CMK (cell line): ENCODE measurements around the gene RNH1.

ENCODE experiments used
- DNase-seq: peaks from one replicate; pipeline ENCODE4 v3.0.0-alpha.2; 2010; ENCODE audit warnings: low read depth

The RNH1 gene

DNA sequence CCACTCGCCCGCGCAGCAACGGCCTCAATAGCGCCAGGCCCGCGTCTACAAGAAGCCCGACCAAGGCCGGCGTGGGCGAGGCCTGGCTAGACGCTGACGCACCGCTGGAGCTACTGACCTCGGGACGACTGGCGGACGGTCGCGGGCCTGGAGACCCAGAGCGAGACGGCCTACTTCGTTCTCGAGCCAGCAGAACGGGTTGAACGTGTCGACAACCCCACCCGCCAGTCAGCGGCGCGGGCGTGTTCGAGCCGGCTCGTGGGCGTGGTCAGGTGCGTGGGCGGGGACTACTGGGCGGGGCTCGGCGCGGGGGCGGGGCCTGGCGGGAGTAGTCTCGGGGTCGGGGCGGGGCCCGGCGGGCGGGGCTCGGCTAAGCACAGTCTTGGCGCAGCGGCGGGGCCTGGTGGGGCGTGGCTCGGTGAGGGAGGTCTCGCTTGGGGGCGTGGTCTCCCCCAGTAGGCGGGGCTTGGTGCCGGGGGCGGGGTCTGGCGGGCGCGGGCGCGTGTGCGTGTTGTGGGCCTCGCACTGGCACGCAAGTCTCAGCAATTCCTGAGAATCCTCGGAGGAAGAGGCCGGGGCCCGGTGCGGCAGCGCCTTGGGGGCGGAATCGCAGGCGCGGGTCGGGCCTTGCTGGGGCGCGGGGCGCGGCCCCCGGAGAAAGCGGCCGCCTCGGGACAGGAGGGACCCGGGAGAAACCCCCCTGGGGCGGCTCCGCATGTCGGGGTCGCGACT, at the start of gene RNH1:
TSS of gene RNH1 (minus strand) at position 248 of the 732 bp plus-strand sequence. CDS start 5,080 bp downstream, outside the sequence.
- peak; percentile 62 for DNase-seq

DNA sequence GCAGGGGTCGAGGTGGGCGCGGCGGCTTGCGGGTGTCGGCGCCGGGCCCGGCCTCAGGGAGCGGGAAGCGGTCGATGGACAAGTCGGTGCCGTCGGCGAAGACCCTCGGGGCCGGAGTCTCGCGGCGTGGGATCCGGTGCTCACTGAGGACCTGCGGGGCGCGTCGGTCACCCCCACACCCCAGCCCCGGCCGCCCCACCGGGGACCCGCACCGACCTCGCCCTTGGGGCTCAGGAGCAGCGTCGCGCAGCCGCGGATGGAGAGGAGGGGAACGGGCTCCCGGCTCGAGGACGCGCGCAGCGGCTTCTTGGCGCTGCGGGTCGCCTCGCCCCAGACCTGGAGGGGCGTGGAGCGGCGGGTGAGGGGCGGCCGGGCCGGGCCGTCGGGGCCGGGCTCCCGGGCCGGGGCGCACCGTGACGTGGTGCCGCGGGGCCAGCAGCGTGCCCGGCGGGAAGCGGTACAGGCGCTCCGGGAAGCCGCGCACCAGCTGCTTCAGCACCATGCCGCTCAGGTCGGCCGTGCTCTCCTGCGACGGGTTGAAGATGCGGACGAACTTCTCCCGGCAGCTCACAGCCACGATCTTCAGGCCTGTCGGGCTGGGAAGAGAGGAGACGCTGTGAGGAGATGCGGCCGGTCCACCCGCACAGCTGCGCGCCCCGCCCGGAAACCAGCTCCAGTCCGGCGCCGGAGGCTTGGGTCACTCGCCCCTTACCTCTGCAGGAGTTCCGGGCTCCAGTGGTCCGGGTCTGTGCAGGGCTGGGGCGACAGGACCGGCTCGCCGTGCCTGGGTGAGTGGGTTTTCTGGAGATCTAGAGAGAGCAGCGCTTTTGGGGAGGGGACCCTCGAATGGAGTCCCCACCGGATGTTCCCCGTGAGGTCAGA, 49.0 kb upstream of the RNH1 start:
- no peak for DNase-seq

DNA sequence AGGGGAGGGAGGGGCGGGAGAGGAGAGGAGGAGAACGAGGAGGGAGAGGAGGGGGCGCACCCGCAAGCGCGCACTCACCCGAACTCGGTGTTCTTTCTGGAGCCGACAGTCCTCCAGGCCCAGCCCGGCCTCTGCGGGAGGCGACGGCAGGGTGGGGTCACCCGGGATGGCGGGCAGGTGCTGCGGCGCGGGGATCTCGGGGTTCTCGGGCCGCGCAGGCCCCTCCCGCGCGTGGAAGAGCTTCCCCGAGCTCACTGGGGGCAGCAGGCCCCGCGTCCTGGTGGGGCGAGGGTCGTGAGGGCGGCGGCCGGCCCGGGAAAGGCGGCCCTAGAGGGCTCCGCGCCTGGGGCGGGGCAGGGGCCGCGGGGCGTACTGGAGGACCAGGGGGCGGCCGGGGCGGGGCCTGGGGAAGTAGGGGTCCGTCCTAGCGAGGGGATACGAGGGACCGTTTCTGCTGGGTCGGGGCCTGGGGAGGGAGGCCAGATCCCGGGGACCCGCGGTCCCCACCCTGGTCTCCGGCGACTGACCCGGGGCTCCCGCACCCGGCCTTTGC, 48.3 kb upstream of the RNH1 start:
- no peak for DNase-seq

DNA sequence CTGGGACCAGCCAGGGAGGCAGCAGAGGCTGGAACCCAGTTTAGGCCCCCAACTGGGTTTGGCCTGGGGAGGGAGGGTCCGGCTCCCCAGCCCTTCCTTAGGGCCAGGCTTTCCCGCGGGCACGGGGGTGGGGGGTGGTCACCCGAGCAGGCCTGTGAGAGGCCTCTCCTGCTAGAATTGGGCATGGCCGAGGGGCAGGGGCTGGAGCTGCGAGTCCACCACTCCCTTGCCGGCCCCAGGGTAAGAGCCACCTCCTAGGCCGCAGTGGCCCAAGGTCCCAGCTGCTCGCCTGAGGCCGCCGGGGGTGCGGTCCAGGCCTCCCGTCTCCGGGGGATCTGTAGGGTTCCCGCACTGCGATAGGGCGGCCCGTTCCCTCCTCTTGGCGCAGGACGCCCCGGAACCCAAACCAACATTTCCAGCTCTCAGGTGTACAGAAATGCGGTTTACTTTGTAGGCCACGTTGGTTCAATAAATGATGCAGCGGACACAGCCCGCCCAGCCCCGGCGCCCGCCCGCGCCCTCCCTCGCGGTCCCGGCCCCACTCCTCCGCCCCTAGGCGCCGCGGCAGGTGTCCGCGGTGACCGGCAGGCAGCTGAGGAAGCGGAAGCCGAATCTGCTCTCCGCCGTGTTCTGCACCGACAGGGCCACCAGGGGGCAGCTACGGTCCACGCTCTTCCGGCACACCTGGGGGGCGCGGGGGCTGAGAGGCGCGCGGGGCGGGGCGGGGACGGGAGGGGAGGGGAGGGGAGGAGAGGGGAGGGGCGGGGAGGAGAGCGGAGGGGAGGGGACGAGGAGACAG, 47.6 kb upstream of the RNH1 start:
- no peak for DNase-seq

DNA sequence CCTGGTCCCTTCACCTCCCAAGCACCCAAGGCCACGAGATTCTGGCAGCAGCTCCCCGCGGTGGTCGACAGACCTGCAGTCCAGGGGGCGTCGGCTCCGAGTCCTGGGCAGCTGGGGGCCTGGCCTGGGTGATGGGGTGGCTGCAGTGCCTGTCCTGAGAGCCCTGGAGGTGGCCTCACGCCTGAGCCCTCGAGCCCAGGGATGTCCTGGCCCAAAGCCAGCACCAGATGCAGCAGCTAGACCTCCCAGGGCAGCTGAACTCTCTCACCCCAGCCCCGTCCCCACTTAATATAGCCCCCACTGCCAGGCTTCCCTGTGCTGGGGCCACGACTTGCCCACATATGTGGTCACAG, 46.9 kb upstream of the RNH1 start:
- no peak for DNase-seq

DNA sequence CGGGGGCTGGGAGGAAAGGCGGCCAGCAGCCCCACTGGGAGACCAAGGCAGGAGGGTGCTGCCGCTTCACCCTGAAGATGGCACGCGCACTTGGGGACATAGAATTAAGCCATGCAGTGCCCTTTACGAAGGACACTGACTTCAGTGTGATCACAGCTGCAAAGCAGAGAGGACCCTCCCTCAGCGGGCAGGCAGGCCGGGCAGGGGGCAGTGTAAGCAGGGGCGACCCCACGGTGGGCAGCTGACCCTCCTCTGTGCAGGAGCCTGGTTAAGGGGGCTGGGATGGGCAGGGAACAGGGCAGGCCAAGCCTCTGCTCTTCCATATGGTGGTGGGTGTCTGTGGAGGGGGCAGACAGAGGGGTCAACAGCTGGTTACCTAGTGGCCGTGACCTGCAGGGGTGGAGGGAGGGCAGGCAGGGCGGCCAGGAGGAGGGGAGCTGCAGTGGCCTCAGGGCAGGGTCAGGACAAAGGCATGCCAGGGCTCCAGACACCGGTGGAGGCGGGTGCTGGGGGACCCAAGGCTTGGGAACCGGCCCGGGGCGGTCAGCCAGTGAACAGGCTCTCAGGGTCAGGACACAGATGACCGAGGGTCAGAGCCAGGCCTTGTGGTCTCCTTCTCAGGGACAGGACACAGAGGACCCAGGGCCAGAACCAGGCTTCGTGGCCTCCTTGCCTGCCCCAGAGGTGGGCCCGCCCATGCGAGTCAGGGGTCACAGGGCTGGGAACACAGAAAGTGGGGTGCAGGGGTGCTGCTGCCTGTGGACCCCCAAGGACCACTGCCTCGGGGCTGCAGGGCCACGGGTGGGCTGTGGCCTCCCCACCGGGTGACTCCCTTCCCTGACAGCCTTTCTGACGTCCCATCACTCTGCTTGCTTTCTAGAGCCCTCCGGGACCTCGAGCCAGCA, 46.3 kb upstream of the RNH1 start:
- DNase-seq = no peak

DNA sequence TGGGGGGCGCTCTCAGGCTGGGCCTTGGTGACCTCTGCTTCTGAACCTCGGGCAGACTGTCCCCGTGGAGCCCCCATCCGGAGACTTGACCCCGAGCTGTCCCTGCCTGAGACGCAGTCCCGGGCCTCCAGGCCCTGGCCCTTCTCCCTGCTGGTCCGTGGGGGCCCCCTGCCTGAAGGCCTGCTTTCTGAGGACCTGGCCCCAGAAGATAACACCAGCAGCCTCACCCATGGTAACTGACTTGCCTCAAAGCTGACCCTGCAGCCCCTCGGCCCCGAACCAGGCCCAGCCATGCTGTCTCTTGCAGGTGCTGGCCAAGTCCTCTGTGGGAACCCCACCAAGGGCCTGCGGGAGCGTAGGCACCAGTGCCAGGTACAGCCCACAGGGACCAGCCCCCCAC, 44.6 kb upstream of the RNH1 start:
- DNase-seq = no peak

DNA sequence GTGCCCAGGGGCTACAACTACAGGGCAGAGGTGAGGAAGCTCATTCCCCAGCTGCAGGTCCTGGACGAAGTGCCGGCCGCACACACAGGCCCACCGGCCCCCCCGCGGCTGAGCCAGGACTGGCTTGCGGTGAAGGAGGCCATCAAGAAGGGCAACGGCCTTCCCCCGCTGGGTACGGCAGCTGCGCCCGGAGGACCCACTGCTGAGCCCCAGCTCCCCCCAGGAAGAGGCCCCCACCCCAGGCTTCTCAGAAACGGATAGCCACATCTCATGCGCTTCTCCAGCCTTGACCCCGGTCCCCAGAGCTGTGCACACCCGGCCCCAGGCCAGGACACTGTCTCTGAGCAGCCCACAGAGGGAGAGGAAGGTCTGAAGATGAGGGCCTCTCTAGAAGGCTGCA, 44.1 kb upstream of the RNH1 start:
- DNase-seq = no peak

DNA sequence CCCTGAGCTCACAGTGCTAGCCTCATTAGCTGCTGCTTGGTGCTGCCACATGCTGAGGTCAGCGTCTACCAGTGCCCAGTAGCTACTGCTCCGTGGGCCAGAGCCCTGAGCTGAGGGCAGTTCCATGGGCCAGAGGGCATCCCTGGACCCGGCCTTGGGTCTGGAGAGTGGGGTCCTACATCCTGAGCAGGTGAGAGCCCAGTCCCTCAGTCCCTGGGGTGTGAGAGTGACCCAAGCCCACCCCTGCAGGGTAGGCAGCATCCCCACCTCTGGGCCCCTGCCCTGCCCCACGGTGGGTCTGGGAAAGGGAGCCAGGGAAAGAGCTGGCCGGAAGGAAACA, 43.7 kb upstream of the RNH1 start:
- no peak for DNase-seq

GRCh38 chr11:550021-550745, 43.1 kb upstream of the RNH1 start:
- DNase-seq = no peak

DNA sequence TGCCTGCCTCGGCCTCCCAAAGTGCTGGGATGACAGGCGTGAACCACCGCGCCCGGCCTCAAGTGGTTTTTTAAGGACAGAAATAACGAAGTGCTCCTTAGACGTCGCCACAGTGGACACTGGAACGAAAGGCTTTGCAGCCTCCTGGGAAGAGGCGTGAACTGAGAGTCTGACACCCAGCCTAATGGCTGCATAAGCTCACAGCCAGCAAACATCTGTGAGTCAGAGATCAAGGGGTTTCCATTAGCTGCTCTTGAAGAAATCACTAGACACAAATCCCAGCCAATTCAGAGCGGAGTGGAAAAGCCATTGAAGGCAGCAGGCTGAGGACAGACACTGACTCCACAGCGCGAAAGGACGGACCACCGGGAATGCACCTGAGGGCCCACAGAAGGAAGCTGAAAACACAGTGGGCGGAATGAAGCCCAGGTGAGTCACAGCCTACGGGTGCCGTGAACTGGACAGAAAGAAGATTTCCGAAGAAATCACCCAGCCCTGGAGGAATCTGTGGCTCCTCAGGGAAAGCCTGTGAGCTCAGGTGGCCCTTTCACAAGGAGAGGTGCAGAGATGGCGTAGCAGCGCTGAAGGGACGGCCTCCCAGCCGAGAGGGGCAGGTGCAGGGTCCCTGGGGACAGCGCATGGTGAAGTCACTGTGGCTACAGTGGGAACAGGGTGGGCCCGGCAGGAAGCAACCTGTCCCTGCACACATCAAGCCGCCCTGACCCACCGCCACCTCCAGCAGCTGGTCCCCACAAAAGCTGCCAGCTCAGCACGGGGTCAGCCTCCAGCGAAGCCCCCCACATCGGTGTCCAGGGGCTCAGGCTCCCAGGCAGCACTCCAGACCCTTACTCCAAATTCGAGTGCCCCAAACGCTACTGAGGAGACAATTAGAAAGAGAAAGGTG, 41.9 kb upstream of the RNH1 start:
- no peak for DNase-seq

- DNase-seq = no peak
These were observed 38.1 kb upstream of the RNH1 start for GRCh38 chr11:545171-545570.

- no peak for DNase-seq
These were observed 37.8 kb upstream of the RNH1 start for GRCh38 chr11:544817-545166.

DNA sequence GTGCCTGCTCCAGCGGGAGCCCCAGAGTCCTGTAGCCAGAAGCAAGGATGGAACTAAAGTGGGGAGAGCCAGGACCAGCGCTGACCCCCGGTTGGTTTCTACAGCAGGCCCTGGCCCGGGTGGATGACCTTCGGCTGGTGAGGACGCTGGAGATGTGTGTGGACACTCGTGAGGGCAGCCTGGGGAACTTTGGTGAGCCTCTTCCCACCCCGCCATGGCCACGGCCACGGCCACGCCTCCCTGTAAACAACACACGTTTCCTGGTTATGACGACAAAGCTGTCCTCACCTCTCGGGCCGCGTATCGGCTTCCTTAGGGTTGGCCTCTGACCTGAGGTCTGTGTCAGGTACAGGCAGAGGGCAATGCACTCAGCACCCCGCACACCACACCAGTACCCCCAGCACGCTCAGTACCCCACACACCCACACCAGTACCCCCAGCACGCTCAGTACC, 34.4 kb upstream of the RNH1 start:
- DNase-seq = no peak

DNA sequence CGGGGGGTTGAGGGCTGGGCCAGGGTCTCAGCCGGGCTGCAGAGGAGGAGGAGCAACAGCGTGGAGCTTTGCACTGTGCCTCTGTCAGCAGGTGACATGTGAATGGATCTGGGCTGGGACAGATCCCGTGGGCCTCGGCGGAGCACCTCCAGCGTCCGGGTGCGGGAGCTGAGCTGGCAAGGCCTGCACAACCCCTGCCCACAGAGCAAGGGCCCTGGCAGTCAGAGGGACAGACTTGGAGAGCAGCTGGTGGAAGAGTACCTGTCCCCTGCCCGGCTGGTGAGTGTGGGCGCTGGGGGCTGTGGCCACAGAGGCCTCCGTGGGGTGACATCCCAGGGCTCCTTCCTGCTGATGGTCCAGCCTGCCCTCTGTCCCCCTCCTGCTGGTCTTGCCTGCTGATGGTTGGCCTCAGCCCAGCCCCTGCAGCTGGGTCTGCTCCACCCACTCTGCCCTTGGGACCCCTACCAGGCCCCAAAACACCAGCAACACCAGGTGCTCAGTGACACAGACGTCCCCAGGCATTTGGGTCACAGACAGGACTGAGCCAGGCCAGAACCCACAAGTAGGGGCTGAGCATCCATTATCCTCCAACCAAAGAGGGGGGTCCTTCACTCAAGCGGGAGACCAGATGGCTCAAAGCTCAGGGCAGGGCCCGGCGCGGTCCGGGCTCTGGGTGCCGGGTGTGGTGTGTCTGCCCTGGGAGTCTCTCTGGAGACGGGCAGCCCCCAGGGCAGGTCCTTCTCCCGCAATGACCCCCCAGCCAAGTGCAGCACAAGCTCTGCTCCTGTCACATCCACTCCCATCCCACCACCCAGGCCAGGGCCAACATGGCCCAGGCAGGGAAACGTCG, 33.8 kb upstream of the RNH1 start:
- no peak for DNase-seq

DNA sequence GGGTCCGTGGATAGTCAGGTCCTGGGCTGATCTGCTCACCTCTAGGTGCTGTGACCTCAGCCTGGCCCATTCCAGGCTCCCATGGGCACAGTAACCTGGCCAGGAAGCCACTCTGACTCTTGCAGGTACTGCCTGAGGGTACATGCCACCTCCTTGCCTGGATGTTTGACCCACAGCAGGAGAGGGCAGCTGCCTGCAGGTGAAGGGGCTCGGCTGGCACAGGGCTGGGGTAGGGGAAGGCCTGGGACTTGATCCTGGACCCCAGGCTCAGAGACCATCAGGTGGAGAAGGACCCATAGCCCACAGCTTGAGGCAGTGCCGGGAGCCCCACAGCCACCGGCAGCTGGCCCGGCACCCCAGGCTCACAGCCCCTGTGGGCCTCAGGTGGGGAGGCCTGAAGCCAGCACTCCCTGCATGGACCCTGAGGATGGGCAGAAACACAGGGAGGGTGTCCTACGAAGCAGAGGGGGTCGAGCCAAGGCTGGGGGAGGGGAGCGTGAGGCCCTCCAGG, 33.0 kb upstream of the RNH1 start:
- no peak for DNase-seq

DNA sequence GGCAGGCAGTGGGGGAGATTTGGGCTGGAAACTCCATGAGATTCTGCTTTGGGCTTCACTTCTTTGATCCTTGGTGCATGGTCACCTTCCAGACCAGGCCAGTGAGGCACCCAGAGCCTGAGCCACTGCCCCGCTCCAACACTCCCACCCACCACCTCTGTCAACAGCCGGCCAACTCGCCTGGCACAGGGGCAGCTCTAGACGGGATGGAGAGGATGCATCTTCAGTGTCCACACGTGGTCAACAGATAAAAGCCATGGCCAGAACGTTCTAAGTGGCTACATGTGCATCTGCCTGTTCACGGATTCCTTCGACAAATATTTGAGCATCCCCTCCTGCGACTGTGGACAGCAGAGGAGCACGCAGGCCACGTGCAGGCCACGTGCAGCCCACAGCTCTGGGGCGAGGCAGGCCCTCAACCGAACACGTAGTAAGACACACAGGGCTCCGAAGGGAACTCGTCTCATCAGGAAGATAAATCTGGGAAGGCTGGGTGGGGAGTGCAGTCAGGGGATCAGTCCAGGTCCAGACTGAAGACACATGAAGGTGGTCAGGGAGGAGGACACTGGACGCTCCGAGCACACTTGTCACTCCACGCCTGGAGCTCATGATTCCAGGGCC, 31.5 kb upstream of the RNH1 start:
- no peak for DNase-seq
